Stimulated activated CD4-positive, alpha-beta T cell treated with anti-CD3 and anti-CD28 coated beads, TNF-alpha, amount 100 ng/mL, for 48 hours (primary cell): ENCODE measurements around the gene TLN1.

Source experiments
- DNase-seq, 3 donors: peaks; one replicate each; pipeline ENCODE4 v3.0.0-alpha.2; 2020; ENCODE audit warnings: low read depth in 3 of 3

TLN1 gene

GRCh38 chr9:35686222-35687203 is 45.5 kb downstream of the TLN1 start:
- no peak for DNase-seq

DNA sequence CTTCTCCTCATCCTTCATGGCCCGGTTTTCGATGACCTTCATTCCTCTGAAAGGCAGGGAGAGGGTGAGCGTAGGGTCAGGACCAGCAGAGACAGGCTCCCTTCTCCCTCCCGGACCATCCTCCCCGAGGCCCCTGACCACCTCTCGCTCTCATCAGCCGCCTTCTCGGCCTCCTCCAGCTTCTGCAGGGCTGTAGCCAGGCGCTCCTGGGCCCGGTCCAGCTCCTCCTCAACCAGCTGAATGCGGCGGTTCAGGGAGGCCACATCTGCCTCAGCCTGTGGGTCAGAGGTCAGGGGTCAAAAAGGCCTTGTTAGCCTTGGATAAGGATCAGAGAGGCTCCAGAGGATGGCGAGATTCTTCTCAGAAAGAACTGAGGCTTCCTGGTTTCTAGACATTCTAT is 46.5 kb downstream of the TLN1 start:
- DNase-seq, result no peak

GRCh38 chr9:35684921-35685320 is 47.1 kb downstream of the TLN1 start:
- no peak for DNase-seq

DNA sequence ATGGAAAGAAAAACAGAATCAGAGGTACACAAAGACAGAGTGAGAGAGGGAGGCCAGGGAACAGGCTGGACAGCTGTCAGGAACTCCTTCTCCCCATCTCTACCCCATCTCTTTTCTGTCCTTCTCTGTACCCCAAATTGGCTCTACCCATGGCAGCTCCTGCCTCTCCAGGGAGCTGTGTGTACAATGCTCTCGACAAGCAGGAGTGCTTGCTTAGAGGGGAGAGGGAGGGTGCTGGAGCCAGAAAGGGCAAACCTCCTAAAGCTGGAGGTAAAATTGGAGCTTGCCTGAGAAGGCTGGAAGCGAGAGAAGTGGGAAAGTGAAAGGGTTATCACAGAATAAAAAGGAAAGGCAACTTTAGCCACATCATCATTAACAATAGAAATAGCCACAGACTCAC is 48.7 kb downstream of the TLN1 start:
- DNase-seq, result no peak

DNA sequence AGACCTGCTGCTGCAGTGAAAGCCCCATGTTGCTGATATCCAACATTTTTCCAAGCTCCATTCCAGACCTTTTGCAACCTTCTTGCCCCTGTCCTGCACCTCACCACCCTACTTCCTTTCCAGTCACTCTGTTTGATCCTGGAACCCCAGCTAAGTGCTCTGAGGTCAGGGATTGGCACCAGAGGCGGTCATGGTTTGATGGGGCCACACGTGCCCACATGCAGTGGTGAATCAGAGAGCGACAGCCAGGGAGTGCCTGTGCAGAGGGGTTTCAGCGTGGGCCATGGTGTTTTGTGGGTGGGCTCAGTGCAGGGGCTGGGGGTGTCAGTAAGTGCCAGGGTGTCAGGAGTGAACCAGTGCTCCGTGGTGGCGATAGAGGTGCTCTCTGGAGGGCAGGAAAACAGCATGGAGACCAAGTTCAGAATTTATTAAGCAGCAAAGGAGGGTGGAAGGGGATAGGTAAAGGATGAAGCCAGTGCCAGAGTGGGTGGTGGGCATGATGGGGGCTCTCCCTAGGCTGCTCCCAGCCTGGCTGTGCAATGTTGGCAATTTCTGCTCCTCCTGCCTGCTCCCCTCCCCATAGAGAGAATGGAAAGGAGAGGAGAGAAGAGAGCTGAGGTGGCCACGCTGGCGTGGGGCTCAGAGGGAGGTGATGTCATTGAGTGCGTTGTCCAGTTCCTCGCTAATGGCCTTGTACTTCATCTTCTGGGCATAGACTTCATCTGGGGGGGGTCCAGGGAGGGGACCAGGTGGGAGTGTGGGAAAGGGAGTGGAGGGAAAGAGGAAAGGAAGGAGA is 49.3 kb downstream of the TLN1 start:
- DNase-seq, result no peak

GRCh38 chr9:35682051-35682450 is 49.9 kb downstream of the TLN1 start:
- no peak for DNase-seq

DNA sequence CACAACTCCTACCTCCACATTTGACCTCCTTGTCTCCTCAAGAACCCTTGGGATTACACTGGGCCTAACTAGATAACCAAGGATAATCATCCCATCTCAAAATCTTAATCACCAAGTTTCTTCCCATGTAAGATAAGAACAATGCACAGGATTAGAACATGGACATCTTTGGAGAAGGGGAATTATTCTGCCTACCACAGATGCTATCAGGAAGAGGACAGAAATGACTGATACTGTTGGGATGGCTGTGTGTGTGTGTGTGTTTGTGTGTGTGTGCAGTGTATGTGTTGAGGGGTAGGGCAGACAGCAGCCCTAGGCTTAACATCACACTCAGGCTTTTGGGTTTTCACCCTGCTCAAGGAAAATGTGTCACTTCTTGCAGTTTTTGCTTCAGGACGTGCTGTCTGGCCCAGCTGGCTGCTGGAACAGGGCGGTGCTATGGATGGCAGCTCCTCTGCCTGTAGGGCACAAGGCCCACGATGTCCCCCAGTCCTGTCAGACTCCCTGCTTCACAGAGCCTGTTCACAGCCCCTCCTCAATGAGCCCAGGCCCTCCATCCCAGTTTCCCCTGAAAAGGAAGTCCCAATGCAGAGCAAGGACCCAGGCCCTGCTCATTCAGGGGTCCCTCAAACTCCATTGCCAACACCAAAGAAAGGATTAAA is 50.5 kb downstream of the TLN1 start:
- no peak for DNase-seq

GRCh38 chr9:35680331-35681105 is 51.5 kb downstream of the TLN1 start:
- DNase-seq, result no peak

- no peak for DNase-seq
Observed at GRCh38 chr9:35679766-35680330, 52.1 kb downstream of the TLN1 start.

- DNase-seq, result no peak
Observed at GRCh38 chr9:35679091-35679490, 52.9 kb downstream of the TLN1 start.

DNA sequence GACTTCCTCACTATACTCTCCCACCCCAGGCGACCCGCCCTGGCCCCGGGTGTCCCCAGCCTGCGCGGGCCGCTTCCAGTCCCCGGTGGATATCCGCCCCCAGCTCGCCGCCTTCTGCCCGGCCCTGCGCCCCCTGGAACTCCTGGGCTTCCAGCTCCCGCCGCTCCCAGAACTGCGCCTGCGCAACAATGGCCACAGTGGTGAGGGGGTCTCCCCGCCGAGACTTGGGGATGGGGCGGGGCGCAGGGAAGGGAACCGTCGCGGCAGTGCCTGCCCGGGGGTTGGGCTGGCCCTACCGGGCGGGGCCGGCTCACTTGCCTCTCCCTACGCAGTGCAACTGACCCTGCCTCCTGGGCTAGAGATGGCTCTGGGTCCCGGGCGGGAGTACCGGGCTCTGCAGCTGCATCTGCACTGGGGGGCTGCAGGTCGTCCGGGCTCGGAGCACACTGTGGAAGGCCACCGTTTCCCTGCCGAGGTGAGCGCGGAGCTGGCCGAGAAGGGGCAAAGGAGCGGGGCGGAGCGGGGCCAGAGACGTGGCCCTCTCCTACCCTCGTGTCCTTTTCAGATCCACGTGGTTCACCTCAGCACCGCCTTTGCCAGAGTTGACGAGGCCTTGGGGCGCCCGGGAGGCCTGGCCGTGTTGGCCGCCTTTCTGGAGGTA is 56.1 kb downstream of the TLN1 start:
- DNase-seq, result no peak

DNA sequence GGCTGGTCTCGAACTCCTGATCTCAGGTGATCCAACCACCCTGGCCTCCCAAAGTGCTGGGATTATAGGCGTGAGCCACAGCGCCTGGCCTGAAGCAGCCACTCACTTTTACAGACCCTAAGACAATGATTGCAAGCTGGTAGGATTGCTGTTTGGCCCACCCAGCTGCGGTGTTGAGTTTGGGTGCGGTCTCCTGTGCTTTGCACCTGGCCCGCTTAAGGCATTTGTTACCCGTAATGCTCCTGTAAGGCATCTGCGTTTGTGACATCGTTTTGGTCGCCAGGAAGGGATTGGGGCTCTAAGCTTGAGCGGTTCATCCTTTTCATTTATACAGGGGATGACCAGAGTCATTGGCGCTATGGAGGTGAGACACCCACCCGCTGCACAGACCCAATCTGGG is 56.8 kb downstream of the TLN1 start:
- DNase-seq, result no peak

DNA sequence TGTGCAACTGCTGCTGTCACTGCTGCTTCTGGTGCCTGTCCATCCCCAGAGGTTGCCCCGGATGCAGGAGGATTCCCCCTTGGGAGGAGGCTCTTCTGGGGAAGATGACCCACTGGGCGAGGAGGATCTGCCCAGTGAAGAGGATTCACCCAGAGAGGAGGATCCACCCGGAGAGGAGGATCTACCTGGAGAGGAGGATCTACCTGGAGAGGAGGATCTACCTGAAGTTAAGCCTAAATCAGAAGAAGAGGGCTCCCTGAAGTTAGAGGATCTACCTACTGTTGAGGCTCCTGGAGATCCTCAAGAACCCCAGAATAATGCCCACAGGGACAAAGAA is 58.0 kb downstream of the TLN1 start:
- no peak for DNase-seq

GRCh38 chr9:35673132-35674024 is 58.6 kb downstream of the TLN1 start, which contains the start of gene CA9:
Gene CA9, plus strand, starts transcription at chr9:35673928. Its CDS starts 32 bp downstream, at chr9:35673960.
- DNase-seq, result no peak

DNA sequence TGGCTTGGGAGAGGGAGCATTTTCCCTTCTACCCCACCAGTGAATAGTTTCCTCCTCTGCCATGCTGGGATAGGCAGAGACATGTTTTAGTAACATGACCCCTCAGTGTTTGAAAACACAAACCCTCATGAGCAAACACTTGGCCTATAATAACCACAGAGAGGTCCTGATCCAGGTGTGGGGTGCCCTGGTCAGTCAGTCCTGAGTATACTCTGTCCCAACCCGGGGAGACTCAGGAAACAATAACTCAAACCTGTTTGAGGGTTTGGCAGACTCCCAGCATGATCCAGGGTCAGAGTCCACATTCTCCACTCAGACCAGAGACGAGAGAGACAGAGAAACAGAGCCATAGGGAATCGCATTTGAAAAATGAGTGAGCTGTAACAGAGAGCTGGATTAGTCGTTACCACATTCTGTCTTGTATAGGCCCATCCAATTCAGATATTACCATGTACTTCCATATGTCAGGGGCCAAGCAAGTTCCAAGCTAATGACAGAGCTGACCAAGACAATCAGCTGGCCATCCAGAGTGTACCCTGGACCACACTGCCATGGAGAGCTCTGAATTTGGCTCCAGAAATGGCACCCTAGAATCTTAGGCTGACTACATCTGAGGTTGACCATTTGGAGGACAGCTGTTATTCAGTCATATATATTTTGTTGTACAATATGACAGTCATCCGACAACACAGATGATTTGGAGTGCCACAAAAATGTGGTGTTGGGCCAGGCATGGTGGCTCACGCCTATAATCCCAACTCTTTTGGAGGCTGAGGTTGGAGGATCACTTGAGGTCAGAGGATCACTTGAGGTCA is 62.5 kb downstream of the TLN1 start:
- no peak for DNase-seq

- DNase-seq, result no peak
Observed at GRCh38 chr9:35667939-35668338, 64.1 kb downstream of the TLN1 start.

GRCh38 chr9:35666549-35666948 is 65.4 kb downstream of the TLN1 start:
- no peak for DNase-seq

GRCh38 chr9:35666045-35666444 is 66.0 kb downstream of the TLN1 start:
- DNase-seq, result no peak

GRCh38 chr9:35665471-35665818 is 66.5 kb downstream of the TLN1 start:
- DNase-seq, result no peak
